GM18505 (cell line): ENCODE results near the gene ARL13B.
"Not testable (repeated sequence)": the region's sequence is repeated elsewhere in the genome, so short reads cannot be mapped to it uniquely, and the experiment has no call there.

ENCODE experiments used
- ATAC-seq: cut with Tn5 transposase; IDR thresholded peaks from one replicate; pipeline ENCODE4 v1.9.1; 2021; ENCODE audit not compliant: unreplicated experiment
- POLR2A ChIP-seq: IDR thresholded peaks from 4 replicates; pipeline ENCODE4 v1.6.1; 2011; ENCODE audit warnings: borderline replicate concordance; ENCODE audit not compliant: insufficient read depth, insufficient read length; ENCODE audit errors: extremely low read depth

ARL13B gene

DNA sequence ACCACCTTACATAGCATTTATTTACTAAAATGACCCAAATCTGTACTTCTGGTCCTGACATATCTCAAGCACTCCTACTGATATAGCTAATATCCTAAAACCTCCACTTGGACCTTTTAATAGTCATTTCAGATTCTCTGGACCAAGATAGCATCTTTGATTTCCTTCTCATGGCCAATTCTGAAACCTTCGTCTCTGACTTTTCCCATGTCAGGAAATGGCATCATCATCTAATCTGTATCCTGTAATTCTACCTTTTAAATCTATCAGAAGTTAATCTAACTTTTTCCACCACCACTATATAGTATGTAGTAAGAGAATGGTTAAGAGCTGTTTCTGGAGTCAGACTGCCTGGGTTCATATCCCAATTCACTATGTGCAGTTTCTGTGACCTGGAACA, 32.2 kb downstream of the ARL13B start:
- no peak for ATAC-seq
- TF ChIP-seq POLR2A, result no peak

DNA sequence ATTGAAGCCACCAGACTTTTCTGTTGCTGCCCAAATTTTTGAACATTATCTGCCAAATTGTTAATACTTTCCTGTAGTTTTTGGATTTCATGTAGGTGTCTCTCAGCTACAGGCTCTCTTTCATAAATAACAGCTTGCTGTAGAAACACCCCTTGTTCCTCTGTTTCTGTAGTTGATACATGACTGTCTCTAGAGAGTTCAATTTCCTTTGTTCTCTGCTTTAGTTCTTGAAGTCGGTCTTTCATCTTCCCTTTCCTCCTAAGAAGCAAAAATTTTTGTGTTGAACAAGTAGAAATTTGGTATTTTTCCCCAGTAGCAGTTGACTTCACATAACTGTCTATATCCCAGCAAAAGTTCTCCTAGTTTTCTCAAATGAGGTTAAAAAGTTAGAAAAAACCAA, 35.1 kb downstream of the ARL13B start:
- no peak for TF ChIP-seq POLR2A

DNA sequence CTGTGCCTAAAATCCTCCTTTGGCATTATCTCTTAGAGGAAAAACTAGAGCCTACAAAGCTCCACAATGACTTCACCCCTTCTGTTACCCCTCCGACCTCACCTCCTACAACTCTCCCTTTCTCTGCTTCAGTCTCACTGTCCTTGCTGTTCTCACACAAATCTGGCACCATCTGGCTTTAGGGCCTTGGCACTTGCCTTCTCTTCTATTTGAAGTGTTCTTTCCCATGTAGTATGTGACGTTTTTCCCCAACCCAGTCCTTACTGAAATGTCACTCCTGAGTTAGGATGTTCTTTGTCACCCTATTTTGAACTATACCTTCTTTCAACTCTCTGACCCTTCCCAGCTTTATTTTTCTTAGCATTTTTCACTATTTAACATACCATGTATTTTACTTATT, 39.7 kb downstream of the ARL13B start:
- ATAC-seq, result no peak
- TF ChIP-seq POLR2A, result no peak

More for the DNA sequence above, 35.1 kb downstream of the ARL13B start:
- ATAC-seq, result no peak

DNA sequence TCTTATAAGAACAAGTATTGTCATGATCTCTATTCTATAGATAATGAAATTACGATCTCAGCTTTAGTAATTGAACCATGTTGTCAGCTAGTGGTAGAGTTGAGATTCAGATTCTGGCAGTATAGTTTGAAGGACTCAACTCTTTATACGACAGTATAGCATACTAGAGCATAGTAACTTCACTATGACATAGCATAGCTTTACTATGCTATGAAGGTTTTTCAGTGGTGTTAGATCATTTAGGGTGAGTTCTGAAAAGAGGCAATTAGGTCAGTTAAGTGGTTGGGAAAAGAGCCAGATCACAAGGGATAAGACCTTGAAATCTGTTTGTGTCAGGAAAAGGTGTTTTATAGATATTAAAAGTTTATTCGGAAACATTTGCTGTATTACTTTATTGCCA, 40.3 kb downstream of the ARL13B start:
- ATAC-seq, result no peak

DNA sequence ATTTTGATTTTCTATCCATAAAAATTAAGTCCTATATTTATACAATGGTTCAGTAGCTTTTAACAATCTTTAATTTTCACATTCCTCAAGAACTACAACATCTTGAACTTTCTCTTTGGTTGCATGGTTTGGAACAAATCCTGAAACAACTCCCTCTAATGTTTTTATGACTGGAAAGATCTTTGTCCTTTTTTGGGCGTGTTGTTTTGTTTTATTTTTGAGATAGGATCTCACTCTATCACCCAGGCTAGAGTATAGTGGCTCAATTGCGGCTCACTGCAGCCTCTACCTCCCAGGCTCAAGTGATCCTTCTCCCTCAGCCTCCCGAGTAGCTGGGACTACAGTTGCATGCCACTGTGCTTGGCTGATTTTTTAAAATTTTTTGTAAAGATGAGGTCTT, 44.4 kb downstream of the ARL13B start:
- no peak for ATAC-seq
- TF ChIP-seq POLR2A, result no peak

More for the DNA sequence above, 40.3 kb downstream of the ARL13B start:
- no peak for TF ChIP-seq POLR2A

DNA sequence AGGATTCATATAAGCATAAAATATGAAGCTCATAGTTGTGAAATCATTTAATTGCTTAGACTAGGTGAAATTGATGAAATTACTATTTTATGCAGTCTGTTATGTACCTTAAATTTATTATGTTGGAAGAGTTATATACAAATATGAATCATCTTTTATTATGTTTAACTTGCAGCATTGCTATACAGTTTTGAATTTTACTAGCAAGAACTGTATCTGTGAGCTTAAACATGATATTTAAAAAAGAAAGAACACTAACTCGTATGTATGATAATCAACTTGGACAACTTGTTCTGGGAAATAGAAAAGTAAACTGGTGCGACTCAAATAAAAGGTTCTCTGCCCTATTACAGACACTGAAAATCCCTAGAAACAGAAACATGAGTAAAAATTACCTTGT, 46.7 kb downstream of the ARL13B start:
- ATAC-seq, result no peak
- no peak for TF ChIP-seq POLR2A

DNA sequence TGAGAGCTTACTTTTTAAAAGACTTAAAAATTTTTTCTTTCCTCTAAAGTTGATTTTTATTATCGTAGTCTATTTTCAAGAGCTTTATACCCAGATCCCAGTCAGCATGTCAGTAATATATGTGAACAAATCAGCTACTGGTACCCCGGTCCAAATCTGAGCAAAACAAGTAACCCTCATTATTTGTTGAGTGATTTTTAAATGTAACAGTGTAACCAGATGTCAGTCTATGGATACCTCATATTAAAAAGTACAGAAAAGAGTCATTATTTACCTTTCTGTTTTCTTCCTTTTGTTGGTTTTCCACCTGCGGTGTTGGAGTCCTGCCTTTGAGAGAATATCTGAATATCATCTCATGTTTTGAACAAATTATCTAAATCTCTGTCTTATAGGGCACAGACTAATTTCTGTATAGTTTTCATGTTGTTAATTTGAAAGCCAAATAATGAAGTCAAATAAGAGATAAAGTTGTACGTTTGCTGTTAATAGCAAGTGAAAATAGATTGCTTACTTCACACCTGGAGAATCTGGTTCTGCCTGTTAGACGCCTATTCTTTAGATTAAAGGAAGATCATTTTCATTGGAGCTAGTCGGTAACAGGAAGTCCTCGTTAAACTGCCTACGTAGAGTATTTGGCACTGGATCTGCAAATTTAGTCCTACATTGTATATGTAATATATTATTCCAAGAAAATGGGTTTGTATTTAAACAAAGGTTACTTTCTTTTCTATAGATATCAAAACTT, 48.3 kb downstream of the ARL13B start, which contains the start of gene STX19:
STX19 (minus strand) TSS at position 505 of the 745 bp plus-strand sequence. CDS start 13,328 bp downstream, outside the sequence.
- no peak for ATAC-seq
- no peak for TF ChIP-seq POLR2A

DNA sequence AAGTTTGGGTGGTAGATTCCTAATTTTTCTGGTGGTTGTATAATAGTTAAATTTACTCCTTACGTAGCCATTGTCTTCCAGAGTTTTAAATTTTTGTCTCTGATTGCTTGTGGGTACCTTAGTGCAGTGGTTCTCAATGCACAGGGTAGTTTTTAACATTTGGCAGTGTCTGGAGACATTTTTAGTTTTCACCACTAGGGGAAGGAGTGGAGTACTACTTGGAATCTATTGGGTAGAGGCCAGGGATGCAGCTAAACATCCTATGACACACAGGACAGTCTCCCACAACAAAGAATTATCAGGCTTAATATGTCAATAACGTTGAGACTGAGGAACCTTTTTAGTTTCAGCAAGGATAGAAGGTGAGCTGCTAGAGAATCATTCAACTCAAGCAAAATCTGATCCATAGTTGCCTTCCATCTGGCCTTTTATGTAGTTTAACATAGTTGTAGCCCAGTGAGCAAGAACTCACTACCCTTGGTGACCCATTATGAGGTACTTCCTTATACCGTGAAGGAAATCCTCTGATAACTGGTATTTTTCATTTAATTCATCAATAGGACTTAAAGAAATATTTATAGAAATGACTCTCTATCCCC, 57.1 kb downstream of the ARL13B start:
- ATAC-seq, result peak; percentile 86
- TF ChIP-seq POLR2A, result no peak

DNA sequence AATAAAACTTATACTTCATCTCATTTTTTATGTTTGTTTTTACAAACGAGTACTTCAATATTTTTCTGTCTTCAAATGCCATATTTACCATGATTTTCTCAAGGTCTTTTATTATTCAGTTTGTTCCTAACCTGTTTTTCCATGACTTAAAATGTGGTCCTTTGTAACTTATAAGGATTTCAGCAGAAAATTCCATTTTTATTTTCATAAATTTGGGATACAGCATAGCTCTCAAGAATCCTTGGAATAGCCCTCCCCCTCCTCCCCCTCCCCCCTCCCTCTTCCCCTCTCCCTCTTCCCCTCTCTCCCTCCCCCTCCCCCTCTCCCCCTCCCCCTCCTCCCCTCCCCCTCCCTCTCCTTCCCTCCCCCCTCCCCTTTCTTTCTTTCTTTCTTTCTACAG, 63.3 kb downstream of the ARL13B start:
- no peak for TF ChIP-seq POLR2A
- ATAC-seq, result no peak

DNA sequence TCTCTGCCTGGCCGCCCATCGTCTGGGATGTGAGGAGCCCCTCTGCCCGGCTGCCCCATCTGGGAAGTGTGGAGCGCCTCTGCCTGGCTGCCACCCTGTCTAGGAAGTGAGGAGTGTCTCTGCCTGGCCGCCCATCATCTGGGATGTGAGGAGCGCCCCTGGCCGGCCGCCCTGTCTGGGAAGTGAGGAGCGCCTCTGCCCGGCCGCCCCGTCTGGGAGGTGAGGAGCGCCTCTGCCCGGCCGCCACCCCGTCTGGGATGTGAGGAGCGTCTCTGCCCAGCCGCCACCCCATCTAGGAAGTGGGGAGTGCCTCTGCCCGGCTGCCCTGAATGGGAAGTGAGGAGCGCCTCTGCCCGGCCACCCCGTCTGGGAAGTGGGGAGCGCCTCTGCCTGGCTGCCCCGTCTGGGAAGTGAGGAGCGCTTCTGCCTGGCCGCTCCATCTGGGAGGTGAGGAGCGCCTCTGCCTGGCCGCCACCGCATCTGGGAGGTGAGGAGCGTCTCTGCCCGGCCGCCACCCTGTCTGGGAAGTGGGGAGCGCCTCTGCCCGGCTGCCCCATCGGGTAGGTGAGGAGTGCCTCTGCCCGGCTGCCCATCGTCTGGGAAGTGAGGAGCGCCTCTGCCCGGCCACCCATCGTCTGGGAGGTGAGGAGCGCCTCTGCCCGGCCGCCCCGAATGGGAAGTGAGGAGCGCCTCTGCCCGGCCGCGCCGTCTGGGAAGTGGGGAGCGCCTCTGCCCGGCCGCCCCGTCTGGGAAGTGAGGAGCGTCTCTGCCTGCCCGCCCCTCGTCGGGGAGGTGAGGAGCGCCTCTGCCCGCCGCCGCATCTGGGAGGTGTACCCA, 64.4 kb downstream of the ARL13B start:
- not testable (repeated sequence) for ATAC-seq

DNA sequence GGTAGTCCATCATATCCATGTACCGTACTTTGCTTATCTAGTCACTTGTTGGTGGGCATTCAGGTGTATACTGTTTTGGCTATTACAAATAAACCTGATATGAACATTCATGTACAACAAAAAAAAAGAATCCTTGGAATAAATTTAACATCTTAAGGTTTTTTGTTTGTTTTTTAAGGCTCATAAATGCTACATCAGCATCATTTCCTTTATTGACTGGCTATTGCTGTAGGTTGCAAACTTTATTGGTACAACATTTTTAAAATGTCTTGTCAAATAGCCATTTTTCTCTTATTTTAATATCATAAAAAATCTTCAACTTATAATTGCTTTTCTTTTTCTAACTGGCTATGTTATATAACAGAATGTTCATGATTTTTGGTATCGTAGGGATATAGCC, 66.6 kb downstream of the ARL13B start:
- ATAC-seq, result no peak
- no peak for TF ChIP-seq POLR2A

DNA sequence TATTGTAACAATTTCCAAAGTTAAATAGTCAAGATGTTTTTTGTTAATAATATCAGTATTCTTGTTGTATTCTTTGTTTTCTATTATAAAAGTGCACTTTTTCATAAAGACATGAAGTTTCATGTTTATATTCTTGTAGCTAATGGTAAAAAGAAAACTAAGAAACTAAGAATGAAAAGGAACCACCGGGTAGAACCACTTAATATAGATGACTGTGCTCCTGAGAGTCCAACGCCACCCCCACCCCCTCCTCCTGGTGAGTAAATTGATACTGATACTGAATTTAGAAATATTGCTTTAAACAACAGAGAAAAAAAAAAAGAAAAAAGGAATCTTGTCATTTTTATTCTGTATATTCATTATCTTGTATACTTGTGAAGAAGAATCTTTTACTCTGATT, 69.3 kb downstream of the ARL13B start:
- no peak for ATAC-seq
- TF ChIP-seq POLR2A, result no peak

DNA sequence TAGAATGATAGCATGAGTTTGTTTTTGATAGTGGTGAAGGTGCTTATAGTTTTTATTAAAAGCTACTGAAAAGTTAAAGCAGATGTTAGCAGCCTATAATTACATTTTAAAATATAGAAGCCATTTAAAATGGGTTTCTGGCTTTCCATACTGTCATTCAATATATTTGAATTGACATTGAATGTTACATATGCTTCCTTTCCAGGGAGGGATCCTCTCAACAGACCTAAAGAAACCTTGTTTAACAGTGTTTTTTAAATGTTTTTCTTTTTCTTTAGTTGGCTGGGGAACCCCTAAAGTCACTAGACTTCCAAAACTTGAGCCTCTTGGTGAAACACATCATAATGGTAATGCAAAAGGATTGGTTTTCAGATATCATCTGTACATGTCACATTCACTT, 70.6 kb downstream of the ARL13B start:
- no peak for ATAC-seq
- no peak for TF ChIP-seq POLR2A

DNA sequence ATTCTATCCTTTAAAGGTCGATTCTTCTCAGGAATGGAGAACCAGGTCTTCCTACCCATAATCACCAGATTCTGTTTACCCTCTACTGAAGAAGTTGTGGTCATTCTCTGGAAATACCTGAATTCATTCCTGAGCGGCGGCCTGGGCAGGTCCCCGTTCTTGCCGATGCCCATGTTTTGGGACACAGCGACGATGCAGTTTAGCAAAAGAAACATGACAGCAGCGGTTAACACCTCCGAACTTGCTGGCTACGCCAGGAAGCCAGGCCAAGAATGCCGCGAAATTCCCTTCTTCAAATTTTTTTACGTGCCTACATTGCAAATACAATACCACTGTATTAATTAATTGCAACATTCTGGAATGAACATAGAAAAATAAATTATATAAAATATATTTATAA, 81.3 kb downstream of the ARL13B start:
- no peak for ATAC-seq
- no peak for TF ChIP-seq POLR2A
